ENCODE measurements around the gene POU6F2. TPM values are rescaled to one million over a fixed set of nuclear protein-coding genes. Genes with fewer than 3 reads are reported as not detected.

POU6F2 gene
- total and polyA plus RNA-seq, 2 experiments from 2014 or later, result 7.2 to 7.3 TPM

DNA sequence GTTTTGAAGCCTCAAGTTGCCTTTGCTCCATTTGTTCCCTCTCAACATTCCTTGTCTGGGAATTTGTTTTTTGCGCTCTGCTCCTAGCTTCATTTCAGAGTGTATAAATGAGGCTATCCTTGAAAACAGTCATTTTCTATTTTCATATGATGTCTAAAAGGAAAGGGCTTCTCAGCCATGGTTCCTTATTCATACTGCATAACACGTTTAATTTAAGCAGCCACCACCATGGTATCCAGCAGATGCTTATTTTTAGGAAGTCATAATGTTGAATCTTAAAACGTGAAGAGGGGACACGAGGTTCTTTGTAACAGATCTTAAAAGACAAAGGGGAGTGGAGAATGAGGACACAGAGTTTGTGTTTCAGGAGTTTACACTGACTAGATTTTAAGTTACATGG, 14.5 kb downstream of the POU6F2 start:
- peak overlapping the region; percentile 56; the same call in 1 of the 2 replicates for H2AFZ ChIP-seq

More for the DNA sequence above, 14.5 kb downstream of the POU6F2 start:
- Histone ChIP-seq H3K27ac (ENCODE audit: low read depth) (no peak overlapping the region), H3K4me3 (no peak overlapping the region), H3K9me2 (ENCODE audit: insufficient read depth) (no peaks in the 10 kb centered on the region), H3F3A (replicated peaks; ENCODE audit: low read depth) (no peaks in the 10 kb centered on the region), H4K20me1 (replicated peaks; ENCODE audit: insufficient read depth) (no peaks in the 10 kb centered on the region), H3K27me3 (ENCODE audit: insufficient read depth) (no peaks in the 10 kb centered on the region), H3K36me3 (ENCODE audit: insufficient read depth) (no peaks in the 10 kb centered on the region), H3K79me2 (replicated peaks; ENCODE audit: insufficient read depth) (no peaks in the 10 kb centered on the region), H3K4me1 (ENCODE audit: insufficient read depth) (no peaks in the 10 kb centered on the region), H3K4me2 (no peak overlapping the region)
- Mint-ChIP-seq H3K9me3 (no peaks in the 10 kb centered on the region), H3K27me3 (ENCODE audit: insufficient read depth, low read depth, poor library complexity) (peaks cover 2% of the 10 kb centered on the region), H3K4me1 (peaks cover 3% of the 10 kb centered on the region), H3K36me3 (ENCODE audit: low read depth) (no peaks in the 10 kb centered on the region), H3K27ac (no peak overlapping the region), H3K4me3 (no peak overlapping the region)
- TF ChIP-seq ZNF331 (CRISPR knock-in tag; IDR thresholded peaks at IDR 0.05; ENCODE audit: low read depth), result no peak
- no peak for TF ChIP-seq EZH2 (IDR thresholded peaks at IDR 0.05; ENCODE audit: low read depth, unreplicated experiment)
- TF ChIP-seq CREB1 (CRISPR knock-in tag; IDR thresholded peaks at IDR 0.05; ENCODE audit: low read depth), result no peak
- TF ChIP-seq JUNB (IDR thresholded peaks at IDR 0.05; ENCODE audit: unreplicated experiment), result no peak
- TF ChIP-seq EZH2phosphoT487 (IDR thresholded peaks at IDR 0.05; ENCODE audit: unreplicated experiment), result no peak
- no peak for TF ChIP-seq POLR2AphosphoS5 (IDR thresholded peaks at IDR 0.05; ENCODE audit: low read depth)
- TF ChIP-seq NANOG (IDR thresholded peaks at IDR 0.05; ENCODE audit: borderline replicate concordance), result no peak
- TF ChIP-seq, protein P1, sequence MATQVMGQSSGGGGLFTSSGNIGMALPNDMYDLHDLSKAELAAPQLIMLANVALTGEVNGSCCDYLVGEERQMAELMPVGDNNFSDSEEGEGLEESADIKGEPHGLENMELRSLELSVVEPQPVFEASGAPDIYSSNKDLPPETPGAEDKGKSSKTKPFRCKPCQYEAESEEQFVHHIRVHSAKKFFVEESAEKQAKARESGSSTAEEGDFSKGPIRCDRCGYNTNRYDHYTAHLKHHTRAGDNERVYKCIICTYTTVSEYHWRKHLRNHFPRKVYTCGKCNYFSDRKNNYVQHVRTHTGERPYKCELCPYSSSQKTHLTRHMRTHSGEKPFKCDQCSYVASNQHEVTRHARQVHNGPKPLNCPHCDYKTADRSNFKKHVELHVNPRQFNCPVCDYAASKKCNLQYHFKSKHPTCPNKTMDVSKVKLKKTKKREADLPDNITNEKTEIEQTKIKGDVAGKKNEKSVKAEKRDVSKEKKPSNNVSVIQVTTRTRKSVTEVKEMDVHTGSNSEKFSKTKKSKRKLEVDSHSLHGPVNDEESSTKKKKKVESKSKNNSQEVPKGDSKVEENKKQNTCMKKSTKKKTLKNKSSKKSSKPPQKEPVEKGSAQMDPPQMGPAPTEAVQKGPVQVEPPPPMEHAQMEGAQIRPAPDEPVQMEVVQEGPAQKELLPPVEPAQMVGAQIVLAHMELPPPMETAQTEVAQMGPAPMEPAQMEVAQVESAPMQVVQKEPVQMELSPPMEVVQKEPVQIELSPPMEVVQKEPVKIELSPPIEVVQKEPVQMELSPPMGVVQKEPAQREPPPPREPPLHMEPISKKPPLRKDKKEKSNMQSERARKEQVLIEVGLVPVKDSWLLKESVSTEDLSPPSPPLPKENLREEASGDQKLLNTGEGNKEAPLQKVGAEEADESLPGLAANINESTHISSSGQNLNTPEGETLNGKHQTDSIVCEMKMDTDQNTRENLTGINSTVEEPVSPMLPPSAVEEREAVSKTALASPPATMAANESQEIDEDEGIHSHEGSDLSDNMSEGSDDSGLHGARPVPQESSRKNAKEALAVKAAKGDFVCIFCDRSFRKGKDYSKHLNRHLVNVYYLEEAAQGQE (IDR thresholded peaks at IDR 0.05; ENCODE audit: unreplicated experiment), result no peak
- TF ChIP-seq, protein P2, sequence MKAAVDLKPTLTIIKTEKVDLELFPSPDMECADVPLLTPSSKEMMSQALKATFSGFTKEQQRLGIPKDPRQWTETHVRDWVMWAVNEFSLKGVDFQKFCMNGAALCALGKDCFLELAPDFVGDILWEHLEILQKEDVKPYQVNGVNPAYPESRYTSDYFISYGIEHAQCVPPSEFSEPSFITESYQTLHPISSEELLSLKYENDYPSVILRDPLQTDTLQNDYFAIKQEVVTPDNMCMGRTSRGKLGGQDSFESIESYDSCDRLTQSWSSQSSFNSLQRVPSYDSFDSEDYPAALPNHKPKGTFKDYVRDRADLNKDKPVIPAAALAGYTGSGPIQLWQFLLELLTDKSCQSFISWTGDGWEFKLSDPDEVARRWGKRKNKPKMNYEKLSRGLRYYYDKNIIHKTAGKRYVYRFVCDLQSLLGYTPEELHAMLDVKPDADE (IDR thresholded peaks at IDR 0.05), result no peak
- TF ChIP-seq, protein P3, sequence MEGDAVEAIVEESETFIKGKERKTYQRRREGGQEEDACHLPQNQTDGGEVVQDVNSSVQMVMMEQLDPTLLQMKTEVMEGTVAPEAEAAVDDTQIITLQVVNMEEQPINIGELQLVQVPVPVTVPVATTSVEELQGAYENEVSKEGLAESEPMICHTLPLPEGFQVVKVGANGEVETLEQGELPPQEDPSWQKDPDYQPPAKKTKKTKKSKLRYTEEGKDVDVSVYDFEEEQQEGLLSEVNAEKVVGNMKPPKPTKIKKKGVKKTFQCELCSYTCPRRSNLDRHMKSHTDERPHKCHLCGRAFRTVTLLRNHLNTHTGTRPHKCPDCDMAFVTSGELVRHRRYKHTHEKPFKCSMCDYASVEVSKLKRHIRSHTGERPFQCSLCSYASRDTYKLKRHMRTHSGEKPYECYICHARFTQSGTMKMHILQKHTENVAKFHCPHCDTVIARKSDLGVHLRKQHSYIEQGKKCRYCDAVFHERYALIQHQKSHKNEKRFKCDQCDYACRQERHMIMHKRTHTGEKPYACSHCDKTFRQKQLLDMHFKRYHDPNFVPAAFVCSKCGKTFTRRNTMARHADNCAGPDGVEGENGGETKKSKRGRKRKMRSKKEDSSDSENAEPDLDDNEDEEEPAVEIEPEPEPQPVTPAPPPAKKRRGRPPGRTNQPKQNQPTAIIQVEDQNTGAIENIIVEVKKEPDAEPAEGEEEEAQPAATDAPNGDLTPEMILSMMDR (conservative IDR thresholded peaks at IDR 0.05; ENCODE audit: low read depth in 2 of 2), result no peak
- TF ChIP-seq STAT1 (IDR thresholded peaks at IDR 0.05; ENCODE audit: unreplicated experiment), result no peak
- TF ChIP-seq, protein P4, sequence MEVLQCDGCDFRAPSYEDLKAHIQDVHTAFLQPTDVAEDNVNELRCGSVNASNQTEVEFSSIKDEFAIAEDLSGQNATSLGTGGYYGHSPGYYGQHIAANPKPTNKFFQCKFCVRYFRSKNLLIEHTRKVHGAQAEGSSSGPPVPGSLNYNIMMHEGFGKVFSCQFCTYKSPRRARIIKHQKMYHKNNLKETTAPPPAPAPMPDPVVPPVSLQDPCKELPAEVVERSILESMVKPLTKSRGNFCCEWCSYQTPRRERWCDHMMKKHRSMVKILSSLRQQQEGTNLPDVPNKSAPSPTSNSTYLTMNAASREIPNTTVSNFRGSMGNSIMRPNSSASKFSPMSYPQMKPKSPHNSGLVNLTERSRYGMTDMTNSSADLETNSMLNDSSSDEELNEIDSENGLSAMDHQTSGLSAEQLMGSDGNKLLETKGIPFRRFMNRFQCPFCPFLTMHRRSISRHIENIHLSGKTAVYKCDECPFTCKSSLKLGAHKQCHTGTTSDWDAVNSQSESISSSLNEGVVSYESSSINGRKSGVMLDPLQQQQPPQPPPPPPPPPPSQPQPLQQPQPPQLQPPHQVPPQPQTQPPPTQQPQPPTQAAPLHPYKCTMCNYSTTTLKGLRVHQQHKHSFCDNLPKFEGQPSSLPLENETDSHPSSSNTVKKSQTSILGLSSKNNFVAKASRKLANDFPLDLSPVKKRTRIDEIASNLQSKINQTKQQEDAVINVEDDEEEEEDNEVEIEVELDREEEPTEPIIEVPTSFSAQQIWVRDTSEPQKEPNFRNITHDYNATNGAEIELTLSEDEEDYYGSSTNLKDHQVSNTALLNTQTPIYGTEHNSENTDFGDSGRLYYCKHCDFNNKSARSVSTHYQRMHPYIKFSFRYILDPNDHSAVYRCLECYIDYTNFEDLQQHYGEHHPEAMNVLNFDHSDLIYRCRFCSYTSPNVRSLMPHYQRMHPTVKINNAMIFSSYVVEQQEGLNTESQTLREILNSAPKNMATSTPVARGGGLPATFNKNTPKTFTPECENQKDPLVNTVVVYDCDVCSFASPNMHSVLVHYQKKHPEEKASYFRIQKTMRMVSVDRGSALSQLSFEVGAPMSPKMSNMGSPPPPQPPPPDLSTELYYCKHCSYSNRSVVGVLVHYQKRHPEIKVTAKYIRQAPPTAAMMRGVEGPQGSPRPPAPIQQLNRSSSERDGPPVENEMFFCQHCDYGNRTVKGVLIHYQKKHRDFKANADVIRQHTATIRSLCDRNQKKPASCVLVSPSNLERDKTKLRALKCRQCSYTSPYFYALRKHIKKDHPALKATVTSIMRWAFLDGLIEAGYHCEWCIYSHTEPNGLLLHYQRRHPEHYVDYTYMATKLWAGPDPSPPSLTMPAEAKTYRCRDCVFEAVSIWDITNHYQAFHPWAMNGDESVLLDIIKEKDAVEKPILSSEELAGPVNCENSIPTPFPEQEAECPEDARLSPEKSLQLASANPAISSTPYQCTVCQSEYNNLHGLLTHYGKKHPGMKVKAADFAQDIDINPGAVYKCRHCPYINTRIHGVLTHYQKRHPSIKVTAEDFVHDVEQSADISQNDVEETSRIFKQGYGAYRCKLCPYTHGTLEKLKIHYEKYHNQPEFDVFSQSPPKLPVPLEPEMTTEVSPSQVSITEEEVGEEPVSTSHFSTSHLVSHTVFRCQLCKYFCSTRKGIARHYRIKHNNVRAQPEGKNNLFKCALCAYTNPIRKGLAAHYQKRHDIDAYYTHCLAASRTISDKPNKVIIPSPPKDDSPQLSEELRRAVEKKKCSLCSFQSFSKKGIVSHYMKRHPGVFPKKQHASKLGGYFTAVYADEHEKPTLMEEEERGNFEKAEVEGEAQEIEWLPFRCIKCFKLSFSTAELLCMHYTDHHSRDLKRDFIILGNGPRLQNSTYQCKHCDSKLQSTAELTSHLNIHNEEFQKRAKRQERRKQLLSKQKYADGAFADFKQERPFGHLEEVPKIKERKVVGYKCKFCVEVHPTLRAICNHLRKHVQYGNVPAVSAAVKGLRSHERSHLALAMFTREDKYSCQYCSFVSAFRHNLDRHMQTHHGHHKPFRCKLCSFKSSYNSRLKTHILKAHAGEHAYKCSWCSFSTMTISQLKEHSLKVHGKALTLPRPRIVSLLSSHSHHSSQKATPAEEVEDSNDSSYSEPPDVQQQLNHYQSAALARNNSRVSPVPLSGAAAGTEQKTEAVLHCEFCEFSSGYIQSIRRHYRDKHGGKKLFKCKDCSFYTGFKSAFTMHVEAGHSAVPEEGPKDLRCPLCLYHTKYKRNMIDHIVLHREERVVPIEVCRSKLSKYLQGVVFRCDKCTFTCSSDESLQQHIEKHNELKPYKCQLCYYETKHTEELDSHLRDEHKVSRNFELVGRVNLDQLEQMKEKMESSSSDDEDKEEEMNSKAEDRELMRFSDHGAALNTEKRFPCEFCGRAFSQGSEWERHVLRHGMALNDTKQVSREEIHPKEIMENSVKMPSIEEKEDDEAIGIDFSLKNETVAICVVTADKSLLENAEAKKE (CRISPR knock-in tag; IDR thresholded peaks at IDR 0.05), result no peak
- no peak for TF ChIP-seq ZNF114 (CRISPR knock-in tag; IDR thresholded peaks at IDR 0.05)
- no peak for DNase-seq (ENCODE audit: low spot score)
- no peak for ATAC-seq

Measured in GM23338 (cell line).